H1 (cell line): ENCODE data around the gene UROC1. TPM values are rescaled to one million over a fixed set of nuclear protein-coding genes. Genes with fewer than 3 reads are reported as not detected.

Experiments used
- CTCF ChIA-PET: fragments of 300-600 bp; sonication (Branson Sonifier 250); formaldehyde crosslinking; loops from one replicate; lab custom pipeline; 2021; ENCODE audit not compliant: partially characterized antibody; lab: Charles Lee
- POLR2A ChIA-PET: fragments of 300-600 bp; sonication (Branson Sonifier 250); formaldehyde crosslinking; loops from one replicate; lab custom pipeline; 2021; ENCODE audit warnings: inconsistent platforms; ENCODE audit not compliant: partially characterized antibody; lab: Charles Lee
- DNase-seq, 2 experiments: peaks; one replicate each; pipeline versions ENCODE4 v3.0.0 to v3.0.0-alpha.2; 2010 to 2022; ENCODE audit warnings: low spot score in 2 of 2, low read depth in 1 of 2, mixed read lengths in 1 of 2
- FAIRE-seq: peaks from 2 replicates; lab custom pipeline; 2011; peaks lifted over from hg19 to GRCh38; lab: Jason Lieb, UNC
- H2AFZ ChIP-seq: 2 replicates; pipeline ENCODE4 v1.8.1; 2012; ENCODE audit warnings: low read length, inconsistent platforms
- H2AK5ac ChIP-seq: 2 replicates; pipeline ENCODE4 v1.6.1; 2013; ENCODE audit warnings: low read depth, low read length
- H2BK120ac ChIP-seq: replicated peaks from 2 replicates; pipeline ENCODE3; 2013; ENCODE audit warnings: low read depth, low read length, inconsistent platforms
- H2BK12ac ChIP-seq: 2 replicates; pipeline ENCODE4 v1.6.1; 2013; ENCODE audit warnings: low read depth, low read length
- H2BK15ac ChIP-seq: 2 replicates; pipeline ENCODE4 v1.6.1; 2013; ENCODE audit warnings: low read length
- H2BK20ac ChIP-seq: 2 replicates; pipeline ENCODE4 v1.6.1; 2013; ENCODE audit warnings: low read length
- H2BK5ac ChIP-seq: 2 replicates; pipeline ENCODE4 v1.6.1; 2013; ENCODE audit warnings: low read depth, low read length
- H3K14ac ChIP-seq: 2 replicates; pipeline ENCODE4 v1.6.1; 2013; ENCODE audit warnings: inconsistent platforms; ENCODE audit not compliant: insufficient read length
- H3K18ac ChIP-seq: 2 replicates; pipeline ENCODE4 v1.6.1; 2013; ENCODE audit warnings: low read length; ENCODE audit errors: extremely low read depth
- H3K23ac ChIP-seq: 2 replicates; pipeline ENCODE4 v1.6.1; 2013; ENCODE audit warnings: inconsistent platforms; ENCODE audit not compliant: insufficient read length
- H3K23me2 ChIP-seq: 2 replicates; pipeline ENCODE4 v1.6.1; 2013; ENCODE audit warnings: low read depth, low read length
- H3K27ac ChIP-seq: 2 replicates; pipeline ENCODE4 v1.6.1; 2011; ENCODE audit warnings: low read depth, low read length, inconsistent platforms
- H3K27me3 ChIP-seq, 4 experiments: replicated peaks in 1 of 4; 1 replicate in 1 of 4; 2 replicates in 3 of 4; pipeline versions ENCODE4 v1.6.1 to v1.8.1; 2011 to 2013; ENCODE audit warnings: low read length in 3 of 4, mild to moderate bottlenecking in 3 of 4, inconsistent platforms in 2 of 4, mixed read lengths in 2 of 4, moderate library complexity in 1 of 4; ENCODE audit not compliant: control insufficient read depth in 3 of 4, insufficient read depth in 3 of 4; ENCODE audit errors: extremely low read depth in 1 of 4
- H3K36me3 ChIP-seq, 4 experiments: 2 replicates each; pipeline versions ENCODE4 v1.6.1 to v1.8.1; 2011 to 2013; ENCODE audit warnings: mild to moderate bottlenecking in 4 of 4, low read length in 3 of 4, moderate library complexity in 2 of 4, control low read depth in 1 of 4, inconsistent platforms in 1 of 4; ENCODE audit not compliant: insufficient read depth in 4 of 4, control insufficient read depth in 2 of 4
- H3K4ac ChIP-seq: replicated peaks from 2 replicates; pipeline ENCODE3; 2013; ENCODE audit warnings: low read length, low read depth, mixed read lengths, inconsistent platforms; ENCODE audit not compliant: insufficient read length
- H3K4me1 ChIP-seq, 4 experiments: replicated peaks in 1 of 4; 1 replicate in 1 of 4; 2 replicates in 3 of 4; pipeline versions ENCODE4 v1.6.1 to v1.8.1; 2011 to 2013; ENCODE audit warnings: low read length in 3 of 4, inconsistent platforms in 2 of 4, mixed read lengths in 1 of 4; ENCODE audit not compliant: insufficient read depth in 4 of 4, control insufficient read depth in 3 of 4
- H3K4me2 ChIP-seq, 2 experiments: 2 replicates each; pipeline versions ENCODE4 v1.6.1 to v1.8.1; 2011 to 2013; ENCODE audit warnings: low read depth in 2 of 2, low read length in 2 of 2, control low read depth in 1 of 2, inconsistent platforms in 1 of 2, mild to moderate bottlenecking in 1 of 2; ENCODE audit not compliant: insufficient read depth in 1 of 2
- H3K4me3 ChIP-seq, 4 experiments: fragments of 200-600, 300-600 bp in 1 of 4; sonication (generic), shearing (Covaris generic), sonication (Bioruptor Twin) in 1 of 4; 2 replicates each; pipeline versions ENCODE4 v1.5.1 to v1.8.1; 2011 to 2016; ENCODE audit warnings: low read length in 4 of 4, low read depth in 3 of 4, control low read depth in 2 of 4, inconsistent platforms in 2 of 4, mild to moderate bottlenecking in 2 of 4, mixed read lengths in 1 of 4, moderate library complexity in 1 of 4; ENCODE audit not compliant: insufficient read depth in 2 of 4; ENCODE audit errors: extremely low read depth in 1 of 4
- H3K56ac ChIP-seq: replicated peaks from 2 replicates; pipeline ENCODE3; 2013; ENCODE audit warnings: low read depth, mild to moderate bottlenecking, mixed read lengths, low read length, inconsistent platforms; ENCODE audit not compliant: insufficient read length
- H3K79me1 ChIP-seq: 2 replicates; pipeline ENCODE4 v1.6.1; 2013; ENCODE audit warnings: low read depth, low read length, control low read depth
- H3K79me2 ChIP-seq, 2 experiments: 2 replicates each; pipeline versions ENCODE4 v1.6.1 to v1.8.1; 2012 to 2013; ENCODE audit warnings: low read length in 2 of 2, mild to moderate bottlenecking in 2 of 2, inconsistent platforms in 1 of 2; ENCODE audit not compliant: insufficient read depth in 2 of 2, control insufficient read depth in 1 of 2
- H3K9ac ChIP-seq, 4 experiments: replicated peaks in 1 of 4; 1 replicate in 1 of 4; 2 replicates in 3 of 4; pipeline versions ENCODE4 v1.6.1 to v1.8.1; 2011 to 2013; ENCODE audit warnings: low read depth in 3 of 4, low read length in 3 of 4, control low read depth in 2 of 4, mild to moderate bottlenecking in 2 of 4, moderate library complexity in 2 of 4, inconsistent platforms in 1 of 4; ENCODE audit errors: extremely low read depth in 1 of 4
- H3K9me3 ChIP-seq, 2 experiments: 2 replicates each; pipeline versions ENCODE4 v1.6.1 to v1.8.1; 2012 to 2013; ENCODE audit warnings: mild to moderate bottlenecking in 2 of 2, moderate library complexity in 2 of 2, control low read depth in 1 of 2, inconsistent platforms in 1 of 2, low read depth in 1 of 2, low read length in 1 of 2, mixed read lengths in 1 of 2; ENCODE audit not compliant: insufficient read depth in 2 of 2
- H4K20me1 ChIP-seq, 2 experiments: replicated peaks in 1 of 2; 2 replicates each; pipeline versions ENCODE3 to v1.8.1; 2011 to 2013; ENCODE audit warnings: inconsistent platforms in 2 of 2, low read length in 2 of 2, mild to moderate bottlenecking in 1 of 2; ENCODE audit not compliant: insufficient read depth in 2 of 2, control insufficient read depth in 1 of 2
- H4K5ac ChIP-seq: 2 replicates; pipeline ENCODE4 v1.6.1; 2013; ENCODE audit warnings: low read length, low read depth, mixed read lengths, inconsistent platforms; ENCODE audit not compliant: insufficient read length
- H4K8ac ChIP-seq: 2 replicates; pipeline ENCODE4 v1.8.0; 2013; ENCODE audit warnings: mild to moderate bottlenecking, moderate library complexity, low read length, inconsistent platforms; ENCODE audit not compliant: insufficient read depth; ENCODE audit errors: extremely low read depth
- H4K91ac ChIP-seq: replicated peaks from 2 replicates; pipeline ENCODE3; 2013; ENCODE audit warnings: low read length, mixed read lengths, inconsistent platforms; ENCODE audit not compliant: insufficient read length
- RAD21 ChIP-seq, 2 experiments: IDR thresholded peaks in 1 of 2; conservative IDR thresholded peaks in 1 of 2; 2 replicates each; pipeline ENCODE4 v1.6.1; 2011; ENCODE audit warnings: low read depth in 2 of 2, low read length in 2 of 2, improper control_type of control experiment in 1 of 2, inconsistent platforms in 1 of 2, mild to moderate bottlenecking in 1 of 2, moderate library complexity in 1 of 2
- SIN3A ChIP-seq, 2 experiments: IDR thresholded peaks in 1 of 2; conservative IDR thresholded peaks in 1 of 2; 2 replicates each; pipeline ENCODE4 v1.6.1; 2011 to 2012; ENCODE audit warnings: low read length in 2 of 2, improper control_type of control experiment in 1 of 2, low read depth in 1 of 2, mild to moderate bottlenecking in 1 of 2
- WGBS, 2 experiments: shearing (Covaris generic) in 1 of 2; methylation state at CpG; one replicate each; pipeline versions ENCODE4 v1.1.6 to v1.1.7; 2013 to 2015; ENCODE audit warnings: low lambda C conversion rate in 2 of 2, mixed read lengths in 2 of 2, inconsistent platforms in 1 of 2, low coverage in 1 of 2, missing lambda C conversion rate in 1 of 2; ENCODE audit not compliant: insufficient replicate concordance in 2 of 2, insufficient coverage in 1 of 2, insufficient read length in 1 of 2; ENCODE audit errors: extremely low coverage in 1 of 2, missing lambda C conversion rate in 1 of 2; 5-methylcytosine and 5-hydroxymethylcytosine counted together
- polyA plus RNA-seq, 7 experiments: library from polyadenylated mRNA; depleted of rRNA in 3 of 7; stranded (reverse) in 5 of 7; unstranded in 2 of 7; fragments of >200 nt in 5 of 7; fragments of 200-250 nt in 2 of 7; gene quantifications; 1 replicate in 5 of 7; 2 replicates in 1 of 7; 4 replicates in 1 of 7; pipeline versions ENCODE4 v1.2.1 to v1.2.3, GENCODE V29; 2011 to 2013; ENCODE audit warnings: missing spikeins in 2 of 7, mixed read lengths in 2 of 7
- total RNA-seq: library from RNA; stranded (reverse); fragmentation: NEBNext Ultra II Directional; extraction: Animal tissue kit (Norgen Biotek cat#: 25700); gene quantifications from 2 replicates; pipeline ENCODE4 v1.2.1, GENCODE V29; 2021

The UROC1 gene
- total and polyA plus RNA-seq, 2 of the 8 experiments (the other 6 are each of a cell fraction or from before 2014, with no cell fraction given): 0.03 TPM; not detected in 1

DNA sequence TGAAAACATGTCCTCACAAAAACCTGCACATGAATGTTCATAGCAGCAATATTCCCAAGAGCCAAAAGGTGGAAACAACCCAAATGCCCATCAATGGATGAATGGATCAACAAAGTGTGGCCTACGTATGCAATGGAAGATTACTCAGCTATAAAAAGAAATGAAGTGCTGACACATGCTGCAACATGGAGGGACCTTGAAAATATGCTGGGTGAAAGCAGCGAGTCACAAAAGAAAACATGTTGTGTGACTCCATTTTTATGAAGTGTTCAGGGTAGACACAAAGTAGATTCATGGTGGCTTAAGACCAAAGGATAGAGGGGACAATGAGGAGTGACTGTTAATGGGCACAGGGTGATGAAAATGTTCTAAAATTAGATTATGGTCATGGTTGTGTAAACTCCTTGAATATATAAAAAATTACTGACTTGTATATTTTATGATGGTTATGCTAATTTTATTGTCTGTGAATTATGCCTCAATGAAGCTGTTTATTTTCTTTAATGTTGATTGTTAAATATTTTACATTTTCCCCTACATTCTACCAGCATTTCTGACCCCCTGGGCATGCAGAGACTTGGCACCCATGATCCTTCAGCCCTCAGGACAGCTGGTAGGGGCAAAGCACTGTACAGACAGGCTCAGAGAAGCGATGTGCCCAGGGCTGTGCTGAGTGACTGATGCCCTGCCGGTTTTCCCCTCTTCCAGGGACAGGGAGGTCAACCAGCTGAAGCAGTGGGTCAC is 85.0 kb downstream of the UROC1 start:
- Histone ChIP-seq H2BK15ac (no peak overlapping the region), H2BK20ac (no peak overlapping the region), H3K18ac (no peak overlapping the region), H3K4me2 (no peak overlapping the region), H2BK5ac (no peak overlapping the region; the same call in 1 of the 2 replicates), H2BK12ac (no peak overlapping the region), H3K27me3 (no peaks in the 10 kb centered on the region), H3K79me2 (no peaks in the 10 kb centered on the region), H3K79me1 (no peaks in the 10 kb centered on the region; the same call in 1 of the 2 replicates), H4K20me1 (peaks cover 1 to 2% of the 10 kb centered on the region in 2 experiments), H3K27ac (no peak overlapping the region), H3K4ac (no peak overlapping the region), H3K23ac (no peak overlapping the region), H3K23me2 (no peaks in the 10 kb centered on the region), H4K5ac (no peak overlapping the region), H3K56ac (no peak overlapping the region), H3K36me3 (no peaks in the 10 kb centered on the region; a peak in 1 of 8 replicates), H2BK120ac (no peak overlapping the region), H3K4me3 (no peak overlapping the region), H4K8ac (peak overlapping the region; percentile 68), H3K9me3 (0 out of 4 replicates have a peak, but pooled peaks cover 0 to 2% of the 10 kb centered on the region in 2 experiments), H3K9ac (no peak overlapping the region), H3K4me1 (no peaks in the 10 kb centered on the region; a peak in 1 of 7 replicates), H2AK5ac (no peak overlapping the region), H4K91ac (no peak overlapping the region), H2AFZ (no peak overlapping the region), H3K14ac (no peak overlapping the region)
- DNase-seq (no peak), FAIRE-seq (no peak)
- POLR2A ChIA-PET: interaction anchor here (0.9 to 2.8 kb wide), 3 partner anchors 9 to 32 kb away, joined by 3 to 13 read pairs (median 4); no protein-coding TSS in a partner anchor
- CTCF ChIA-PET: interaction anchor here (1.4 kb wide), 1 partner anchor 9 kb away, joined by 6 read pairs; no protein-coding TSS in a partner anchor
- 98% methylated on average over 4 of the region's 4 CpGs; no CpG with 5 or more reads in 1 of the 2 experiments for WGBS, 2 experiments
- TF ChIP-seq SIN3A (conservative IDR thresholded peaks at IDR 0.05 in 1 of 2, IDR thresholded peaks at IDR 0.05 in 1 of 2; ENCODE audit: low read depth in 1 of 2, low read length in 2 of 2) (no peak), RAD21 (IDR thresholded peaks at IDR 0.05 in 1 of 2, conservative IDR thresholded peaks at IDR 0.05 in 1 of 2; ENCODE audit: low read depth in 2 of 2, low read length in 2 of 2) (no peak)
